VCaP (cell line): ENCODE results near the gene MEIS1.

ENCODE experiments used
- H3K27ac ChIP-seq: fragments of 450-650 bp; 2 replicates; pipeline ENCODE4 v1.5.1; 2017
- TF ChIP-seq, protein P1 (sequence below): fragments of 450-650 bp; conservative IDR thresholded peaks from 2 replicates; pipeline ENCODE4 v1.5.1; 2017; ENCODE audit warnings: mild to moderate bottlenecking, moderate library complexity

MEIS1 gene

DNA sequence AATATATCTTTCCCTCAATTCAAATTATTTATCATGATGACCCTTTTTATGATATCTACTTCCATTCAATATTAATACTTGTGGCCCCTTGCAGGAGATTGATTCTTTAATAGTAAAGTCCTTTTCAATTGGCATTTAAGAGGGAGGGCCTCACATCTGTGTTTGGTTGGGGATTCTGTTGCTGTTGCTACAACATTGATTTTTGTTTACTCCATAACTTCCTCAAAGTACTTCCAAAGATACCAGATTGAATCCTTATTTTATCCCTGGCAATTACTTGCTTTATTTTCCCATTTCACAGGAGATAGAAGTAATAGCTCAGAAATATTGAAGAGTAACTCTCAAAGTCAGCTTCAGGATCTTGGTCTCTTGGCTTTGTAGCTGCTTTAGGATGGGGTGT, 32.8 kb downstream of the MEIS1 start:
- no peak overlapping the region for H3K27ac ChIP-seq
- TF ChIP-seq, protein P1, sequence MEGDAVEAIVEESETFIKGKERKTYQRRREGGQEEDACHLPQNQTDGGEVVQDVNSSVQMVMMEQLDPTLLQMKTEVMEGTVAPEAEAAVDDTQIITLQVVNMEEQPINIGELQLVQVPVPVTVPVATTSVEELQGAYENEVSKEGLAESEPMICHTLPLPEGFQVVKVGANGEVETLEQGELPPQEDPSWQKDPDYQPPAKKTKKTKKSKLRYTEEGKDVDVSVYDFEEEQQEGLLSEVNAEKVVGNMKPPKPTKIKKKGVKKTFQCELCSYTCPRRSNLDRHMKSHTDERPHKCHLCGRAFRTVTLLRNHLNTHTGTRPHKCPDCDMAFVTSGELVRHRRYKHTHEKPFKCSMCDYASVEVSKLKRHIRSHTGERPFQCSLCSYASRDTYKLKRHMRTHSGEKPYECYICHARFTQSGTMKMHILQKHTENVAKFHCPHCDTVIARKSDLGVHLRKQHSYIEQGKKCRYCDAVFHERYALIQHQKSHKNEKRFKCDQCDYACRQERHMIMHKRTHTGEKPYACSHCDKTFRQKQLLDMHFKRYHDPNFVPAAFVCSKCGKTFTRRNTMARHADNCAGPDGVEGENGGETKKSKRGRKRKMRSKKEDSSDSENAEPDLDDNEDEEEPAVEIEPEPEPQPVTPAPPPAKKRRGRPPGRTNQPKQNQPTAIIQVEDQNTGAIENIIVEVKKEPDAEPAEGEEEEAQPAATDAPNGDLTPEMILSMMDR, result no peak

DNA sequence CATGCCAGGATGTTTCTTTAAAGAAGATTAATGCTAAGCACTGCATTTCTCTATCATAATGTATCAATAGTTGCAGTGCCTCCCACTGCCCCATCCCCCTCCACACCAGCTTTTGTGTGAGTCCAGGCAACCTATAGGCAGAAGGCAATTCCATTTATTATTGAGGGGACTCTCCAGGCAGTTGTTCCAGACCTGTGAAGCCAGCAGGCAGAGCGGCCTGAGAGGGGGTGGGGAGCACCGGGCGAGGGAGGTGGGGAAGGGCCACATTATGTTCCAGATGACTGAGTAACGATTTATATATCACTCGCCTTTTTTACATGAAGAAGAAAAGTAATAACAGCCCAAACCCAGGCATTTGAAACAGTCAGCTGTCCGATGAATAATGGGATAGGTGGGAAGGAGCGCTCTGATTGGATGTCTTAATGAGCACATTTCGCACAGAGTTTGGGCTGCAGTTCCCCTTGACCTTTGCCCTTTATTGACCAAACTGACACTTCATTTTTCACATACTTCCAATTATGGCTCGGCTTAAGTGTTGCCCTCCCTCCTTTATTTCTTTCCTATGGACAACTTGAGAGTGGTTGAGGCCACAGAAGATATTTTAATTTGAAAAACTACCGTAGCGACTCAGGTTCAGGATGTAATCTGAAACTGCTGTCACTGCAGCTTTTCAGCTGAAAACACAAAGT, 34.4 kb downstream of the MEIS1 start:
- TF ChIP-seq, protein P1, result no peak
- H3K27ac ChIP-seq, result no peak overlapping the region

DNA sequence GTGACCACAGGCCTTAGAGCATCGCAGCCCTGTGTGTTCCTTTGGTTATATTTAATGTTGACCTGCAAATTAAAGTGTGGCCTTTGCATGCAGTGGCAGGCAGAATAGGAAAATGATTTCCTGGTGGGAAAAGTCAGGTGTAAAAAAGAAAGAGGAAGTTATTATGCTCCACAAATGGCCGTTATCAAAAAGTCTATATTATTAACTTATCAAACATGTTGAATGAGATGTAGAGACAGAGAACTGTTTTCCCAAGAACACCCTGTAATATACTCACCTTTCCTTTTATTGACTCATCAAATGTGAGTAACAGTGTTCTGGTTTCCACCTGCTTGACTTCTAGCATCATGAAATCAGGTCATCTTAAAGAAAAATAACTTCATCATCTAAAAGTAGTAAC, 35.3 kb downstream of the MEIS1 start:
- TF ChIP-seq, protein P1, result no peak
- no peak overlapping the region for H3K27ac ChIP-seq

DNA sequence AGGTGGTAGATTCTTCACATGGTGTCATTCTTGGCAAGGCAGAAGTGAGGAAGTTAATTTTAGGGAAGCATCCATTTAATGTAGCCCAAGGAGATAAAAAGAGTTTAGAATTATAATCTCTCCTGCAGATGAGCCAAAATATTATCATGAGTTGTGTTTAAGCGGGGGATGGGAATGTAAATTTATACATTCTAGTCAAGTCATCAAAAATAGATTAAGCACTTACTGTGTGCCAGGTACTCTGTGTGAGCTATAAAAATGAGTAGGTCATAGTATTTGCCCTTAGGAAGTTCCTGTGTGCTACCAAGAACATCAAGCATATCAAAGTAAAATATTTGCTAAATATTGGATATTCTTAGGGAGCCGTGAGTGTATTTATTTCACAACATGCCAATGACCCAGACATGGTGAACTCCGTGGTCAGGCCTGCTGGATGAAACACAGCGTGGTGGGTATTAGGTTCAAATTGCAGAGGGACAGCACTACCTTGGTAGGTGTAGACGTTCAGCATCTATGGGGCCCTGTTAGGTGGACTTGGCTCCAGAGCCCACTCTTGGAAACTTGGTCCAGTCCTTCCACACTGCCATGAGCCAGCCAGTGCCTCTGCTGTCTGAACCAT, 37.4 kb downstream of the MEIS1 start:
- no peak overlapping the region for H3K27ac ChIP-seq
- TF ChIP-seq, protein P1, result no peak

DNA sequence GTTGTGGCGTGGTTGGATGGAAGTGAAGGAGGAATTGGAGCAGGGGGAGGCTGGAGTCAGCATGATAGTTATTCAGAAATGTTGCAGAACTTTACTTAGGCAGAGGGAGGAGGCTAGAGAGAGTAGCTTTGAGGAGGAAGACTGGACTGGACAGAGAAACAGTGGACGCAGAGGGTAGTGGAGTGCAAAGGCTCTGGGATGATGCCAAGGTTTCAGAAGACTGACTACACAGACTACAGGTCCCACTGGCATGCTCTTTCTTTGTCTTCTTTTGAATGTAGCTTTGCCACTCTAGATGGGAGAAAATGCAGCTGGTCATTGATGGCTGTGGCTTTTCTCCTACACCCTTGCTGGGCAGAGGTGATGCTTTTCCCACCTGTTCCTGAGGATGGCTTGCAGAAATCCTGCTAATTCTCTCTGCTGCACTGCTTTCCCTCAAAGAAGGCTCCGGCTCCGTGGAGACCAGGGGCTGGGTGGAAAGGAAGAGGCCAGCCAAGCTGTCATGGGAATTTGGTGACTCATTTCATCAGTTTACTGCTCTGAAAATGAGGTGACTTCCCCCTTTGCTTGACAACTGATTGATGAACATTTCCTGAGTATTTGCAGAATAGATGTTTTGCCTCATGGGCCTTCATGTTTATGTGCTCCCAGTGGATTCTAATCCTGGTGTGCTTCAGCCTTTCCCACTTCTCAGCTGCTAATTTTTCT, 42.4 kb downstream of the MEIS1 start:
- TF ChIP-seq, protein P1, result no peak
- H3K27ac ChIP-seq, result no peak overlapping the region

DNA sequence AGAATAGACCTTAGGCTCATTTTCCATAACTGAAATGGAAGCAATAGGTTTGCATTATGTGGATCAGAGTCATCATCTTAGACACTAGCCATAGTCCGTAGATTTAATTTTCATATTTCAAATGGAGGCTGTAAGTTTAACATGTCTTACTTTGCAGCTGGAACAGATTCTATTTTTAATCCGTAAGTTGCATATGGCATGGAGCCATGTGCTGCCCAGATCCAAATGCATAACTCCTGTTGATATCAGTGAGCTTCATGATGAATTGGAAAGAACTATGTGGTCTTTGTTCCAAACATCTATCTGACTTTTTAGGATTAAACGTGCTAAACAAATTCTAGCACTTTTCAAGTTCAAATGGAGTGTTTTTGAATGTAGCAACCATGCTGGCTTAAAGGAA, 43.4 kb downstream of the MEIS1 start:
- TF ChIP-seq, protein P1, result no peak
- no peak overlapping the region for H3K27ac ChIP-seq

DNA sequence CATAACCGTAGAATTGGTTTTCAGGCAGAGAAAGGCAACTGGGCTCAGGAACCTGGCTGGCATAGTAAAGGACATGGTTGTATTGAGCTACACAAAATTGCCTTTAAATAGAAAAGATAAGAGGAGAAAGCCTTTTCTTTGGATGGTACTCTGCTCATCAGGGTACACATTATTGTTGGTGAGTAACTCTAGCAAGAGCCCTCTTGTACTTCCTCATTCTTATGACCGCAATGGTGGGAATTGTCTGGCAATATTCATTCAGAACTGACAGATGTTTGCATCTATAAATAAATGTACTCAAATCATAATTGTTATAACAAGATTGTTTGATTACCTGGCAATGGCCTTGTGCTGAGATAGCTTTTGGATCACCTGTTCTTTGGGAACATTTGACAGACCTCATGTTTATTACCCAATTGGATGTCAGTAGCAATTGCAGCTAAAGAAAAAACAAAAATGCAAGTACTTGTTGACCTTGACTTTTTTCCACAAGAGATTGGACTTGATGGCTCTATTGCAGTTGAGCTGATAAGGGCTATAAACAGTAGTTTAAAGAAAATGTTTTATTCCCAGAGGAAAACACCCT, 43.9 kb downstream of the MEIS1 start:
- TF ChIP-seq, protein P1, result no peak
- no peak overlapping the region for H3K27ac ChIP-seq
